WI38 (cell line): ENCODE measurements around the gene PTPRT.

ENCODE experiments used
- H3K4me3 ChIP-seq: 2 replicates; pipeline ENCODE4 v1.5.1; 2011; ENCODE audit warnings: low read depth, mild to moderate bottlenecking, control low read depth, low read length
- TF ChIP-seq, protein P1 (sequence below): IDR thresholded peaks from 2 replicates; pipeline ENCODE4 v1.5.1; 2012; ENCODE audit warnings: low read depth, mild to moderate bottlenecking, control low read depth, low read length

PTPRT gene

DNA sequence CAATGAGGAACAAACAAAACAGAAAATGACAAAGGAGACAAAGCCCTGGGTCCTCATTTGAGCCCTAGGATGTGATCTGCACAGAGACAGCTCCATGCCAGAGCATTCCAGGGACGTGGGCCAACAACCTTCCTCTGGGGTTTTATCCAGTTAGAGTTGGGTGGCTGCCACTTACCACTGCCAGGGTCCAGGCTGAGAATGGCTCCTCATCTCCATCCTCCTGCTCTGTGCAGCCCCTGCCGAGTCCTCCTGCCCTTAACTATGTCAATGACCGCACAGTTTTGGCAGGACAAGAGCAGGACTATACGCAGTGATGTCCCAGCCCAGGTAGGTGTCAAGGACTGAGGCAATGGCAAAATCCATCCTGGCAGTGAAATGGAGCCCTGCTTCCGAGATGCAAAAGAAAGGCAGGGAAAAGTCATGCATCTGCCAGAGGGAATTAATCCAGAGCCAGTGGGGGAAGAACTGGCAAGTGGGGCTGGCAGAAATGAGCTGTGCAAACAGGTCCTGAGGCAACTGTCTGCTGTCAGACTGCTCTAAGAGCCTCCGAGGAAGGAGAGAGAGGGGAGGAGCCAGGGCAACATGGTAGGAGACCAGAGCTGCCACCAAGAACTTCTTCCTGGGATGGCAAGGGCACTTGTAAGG lies 449.4 kb downstream of the PTPRT start:
- no peak overlapping the region for H3K4me3 ChIP-seq
- TF ChIP-seq, protein P1, sequence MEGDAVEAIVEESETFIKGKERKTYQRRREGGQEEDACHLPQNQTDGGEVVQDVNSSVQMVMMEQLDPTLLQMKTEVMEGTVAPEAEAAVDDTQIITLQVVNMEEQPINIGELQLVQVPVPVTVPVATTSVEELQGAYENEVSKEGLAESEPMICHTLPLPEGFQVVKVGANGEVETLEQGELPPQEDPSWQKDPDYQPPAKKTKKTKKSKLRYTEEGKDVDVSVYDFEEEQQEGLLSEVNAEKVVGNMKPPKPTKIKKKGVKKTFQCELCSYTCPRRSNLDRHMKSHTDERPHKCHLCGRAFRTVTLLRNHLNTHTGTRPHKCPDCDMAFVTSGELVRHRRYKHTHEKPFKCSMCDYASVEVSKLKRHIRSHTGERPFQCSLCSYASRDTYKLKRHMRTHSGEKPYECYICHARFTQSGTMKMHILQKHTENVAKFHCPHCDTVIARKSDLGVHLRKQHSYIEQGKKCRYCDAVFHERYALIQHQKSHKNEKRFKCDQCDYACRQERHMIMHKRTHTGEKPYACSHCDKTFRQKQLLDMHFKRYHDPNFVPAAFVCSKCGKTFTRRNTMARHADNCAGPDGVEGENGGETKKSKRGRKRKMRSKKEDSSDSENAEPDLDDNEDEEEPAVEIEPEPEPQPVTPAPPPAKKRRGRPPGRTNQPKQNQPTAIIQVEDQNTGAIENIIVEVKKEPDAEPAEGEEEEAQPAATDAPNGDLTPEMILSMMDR, result no peak

DNA sequence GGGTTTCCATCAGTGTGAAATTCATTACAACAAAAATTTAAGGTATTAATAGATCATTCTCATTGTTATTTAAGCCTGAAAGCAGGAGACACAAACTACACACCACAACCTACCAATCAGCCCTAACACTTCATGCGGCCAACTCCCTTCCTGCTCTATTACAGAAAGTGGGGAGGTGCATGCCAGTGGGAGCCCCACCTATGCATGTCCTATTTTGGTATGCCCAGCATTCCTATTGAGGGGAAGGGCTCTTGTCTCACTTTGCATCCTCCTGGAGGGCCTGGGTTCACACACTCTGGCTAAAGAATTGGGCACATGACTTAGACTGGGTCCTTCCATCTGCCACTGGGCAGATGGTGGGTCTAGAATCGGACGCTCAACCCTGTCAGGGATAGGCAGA lies 450.0 kb downstream of the PTPRT start:
- H3K4me3 ChIP-seq, result no peak overlapping the region
- TF ChIP-seq, protein P1, result no peak

DNA sequence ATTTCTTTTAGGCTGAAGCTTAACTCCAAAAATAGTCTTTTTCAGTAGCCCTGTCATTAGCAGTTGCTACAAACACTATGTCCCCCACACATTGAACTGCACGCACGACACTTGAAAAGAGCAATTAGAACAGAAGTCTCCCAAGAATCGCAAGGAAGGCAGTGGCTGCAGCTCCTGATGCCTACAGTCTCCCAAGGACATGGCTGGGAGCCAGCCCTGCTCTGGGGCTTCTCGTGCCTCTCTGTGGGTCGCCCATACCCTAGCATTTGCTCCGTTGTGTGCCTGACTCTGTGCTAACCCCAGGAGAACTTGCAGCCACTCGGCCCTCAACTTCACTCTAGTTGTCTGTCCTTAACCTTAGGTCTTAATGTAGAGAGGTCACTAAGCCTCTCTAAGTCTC lies 454.2 kb downstream of the PTPRT start:
- no peak overlapping the region for H3K4me3 ChIP-seq
- TF ChIP-seq, protein P1, result no peak

DNA sequence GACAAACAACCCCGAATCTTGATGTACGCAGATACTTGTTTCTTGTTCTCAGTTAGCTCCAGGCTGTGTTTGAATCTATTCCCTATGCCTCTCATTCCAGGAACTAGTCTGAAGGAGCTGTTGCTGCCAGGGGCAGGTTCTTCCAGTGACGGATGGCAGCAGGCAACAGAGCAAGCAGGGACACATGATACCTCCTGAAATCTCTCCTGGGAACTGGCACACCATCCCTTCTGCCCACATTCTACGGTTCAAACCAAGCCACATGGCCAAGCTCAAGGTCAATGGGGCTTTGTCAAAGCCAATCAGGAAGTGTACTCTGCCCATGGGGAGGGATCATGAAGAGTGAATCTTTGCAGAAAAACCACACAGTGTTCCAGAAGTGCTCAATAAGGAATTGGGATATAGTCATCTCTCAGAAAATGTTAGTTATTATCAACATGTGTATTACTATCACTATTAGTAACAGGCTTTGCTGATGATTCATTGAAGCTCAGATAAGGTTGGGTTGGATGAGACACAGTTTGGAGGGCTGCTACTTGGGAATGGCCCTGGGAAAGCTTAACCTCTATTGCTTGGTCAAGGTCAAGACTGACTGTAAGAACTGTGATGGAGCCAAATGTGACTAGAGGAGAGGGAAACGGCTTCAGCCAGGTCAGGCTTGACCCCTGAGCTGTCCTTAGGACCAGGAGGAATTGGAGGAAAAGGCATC lies 454.9 kb downstream of the PTPRT start:
- TF ChIP-seq, protein P1, result no peak
- no peak overlapping the region for H3K4me3 ChIP-seq

DNA sequence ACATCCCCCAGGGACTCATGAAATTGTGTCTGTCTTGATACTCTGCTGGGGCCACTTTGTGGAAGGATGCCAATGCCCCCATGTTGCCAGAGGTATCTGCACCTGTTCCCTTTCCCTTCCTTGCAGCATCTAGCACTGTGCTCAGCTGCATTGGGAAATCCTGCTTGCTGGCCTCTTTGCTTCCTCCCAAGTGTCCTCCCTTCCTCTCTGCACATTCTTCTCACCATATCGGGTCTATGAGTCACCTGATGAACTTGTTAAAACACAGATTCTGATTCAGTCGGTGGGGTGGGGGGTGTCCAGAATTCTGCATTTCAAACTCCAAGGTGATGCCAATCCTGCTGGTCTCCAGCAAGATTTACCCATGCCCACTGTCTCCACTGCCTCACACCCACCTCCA lies 467.8 kb downstream of the PTPRT start:
- TF ChIP-seq, protein P1, result no peak

DNA sequence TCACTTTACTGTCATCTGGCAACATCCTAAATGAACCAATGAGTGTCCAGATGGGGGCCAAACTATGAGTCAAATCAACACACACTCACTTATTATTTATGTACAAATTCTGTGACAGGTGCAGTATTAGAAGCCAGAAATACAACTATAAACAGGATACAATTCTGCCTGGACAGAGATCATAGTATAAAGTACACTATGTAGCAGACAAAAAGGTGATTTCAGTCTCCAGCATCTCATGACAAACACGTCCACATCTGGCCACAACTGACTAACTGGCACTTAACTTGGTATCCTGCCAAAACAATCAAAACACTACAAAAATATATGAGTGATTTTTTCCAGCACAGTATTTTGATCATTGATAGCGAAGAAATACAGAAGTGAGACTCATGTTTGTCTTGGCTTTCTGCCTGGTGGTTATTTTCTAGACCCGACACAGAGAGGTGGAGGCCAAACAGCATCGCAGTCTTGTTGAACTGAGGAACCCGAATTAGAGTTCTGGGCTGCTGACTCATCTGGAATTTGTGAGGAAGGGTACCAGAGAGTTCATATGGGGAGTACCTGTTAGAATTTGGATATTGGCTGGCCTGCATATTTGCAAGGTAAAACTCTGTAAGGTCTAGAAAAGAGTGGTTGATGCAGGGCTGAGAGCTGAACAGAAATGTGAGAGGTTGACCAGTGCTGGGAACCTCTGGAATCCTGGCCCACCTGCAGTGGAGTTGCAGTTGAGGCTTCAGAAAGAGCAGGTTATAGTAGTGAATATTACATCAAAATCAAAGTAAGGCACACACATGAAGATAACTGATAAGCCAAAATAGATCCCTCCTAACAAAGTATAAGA lies 475.2 kb downstream of the PTPRT start:
- H3K4me3 ChIP-seq, result no peak overlapping the region
- TF ChIP-seq, protein P1, result no peak

More for the DNA sequence above, 467.8 kb downstream of the PTPRT start:
- no peak overlapping the region for H3K4me3 ChIP-seq

DNA sequence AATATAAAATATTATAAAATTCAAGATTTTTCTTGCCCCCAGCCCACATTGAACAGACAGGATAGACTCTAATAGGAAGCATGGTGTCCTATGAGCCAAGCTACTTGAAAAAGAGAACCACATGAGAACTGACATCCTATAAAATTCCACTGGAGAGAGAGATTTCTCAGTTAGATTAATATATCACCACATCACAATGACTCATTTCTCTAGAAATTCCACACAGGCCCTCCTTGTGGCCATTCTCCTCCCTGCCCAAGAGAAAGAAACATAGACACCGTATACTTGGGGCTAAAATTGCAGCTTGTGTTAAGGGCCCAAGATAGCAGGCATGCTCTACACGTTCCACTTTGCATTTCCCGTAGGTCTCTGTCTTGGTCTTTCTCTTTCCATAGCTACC lies 481.4 kb downstream of the PTPRT start:
- H3K4me3 ChIP-seq, result no peak overlapping the region

More for the DNA sequence above, 481.4 kb downstream of the PTPRT start:
- TF ChIP-seq, protein P1, result no peak
